MM.1S (cell line): ENCODE measurements around the gene PPP2R5B.

Experiments used
- EZH2 ChIP-seq: fragments of 300-600 bp; sonication (generic); optimal IDR thresholded peaks from 2 replicates; pipeline ENCODE3; 2017; ENCODE audit warnings: low read depth, mild to moderate bottlenecking, antibody characterized with exemption, low read length, mixed read lengths
- TF ChIP-seq, protein P1 (sequence below): fragments of 300-600 bp; sonication (generic); IDR thresholded peaks from 2 replicates; pipeline ENCODE4 v1.5.1; 2016; ENCODE audit warnings: antibody characterized with exemption, low read length, mixed read lengths

DNA sequence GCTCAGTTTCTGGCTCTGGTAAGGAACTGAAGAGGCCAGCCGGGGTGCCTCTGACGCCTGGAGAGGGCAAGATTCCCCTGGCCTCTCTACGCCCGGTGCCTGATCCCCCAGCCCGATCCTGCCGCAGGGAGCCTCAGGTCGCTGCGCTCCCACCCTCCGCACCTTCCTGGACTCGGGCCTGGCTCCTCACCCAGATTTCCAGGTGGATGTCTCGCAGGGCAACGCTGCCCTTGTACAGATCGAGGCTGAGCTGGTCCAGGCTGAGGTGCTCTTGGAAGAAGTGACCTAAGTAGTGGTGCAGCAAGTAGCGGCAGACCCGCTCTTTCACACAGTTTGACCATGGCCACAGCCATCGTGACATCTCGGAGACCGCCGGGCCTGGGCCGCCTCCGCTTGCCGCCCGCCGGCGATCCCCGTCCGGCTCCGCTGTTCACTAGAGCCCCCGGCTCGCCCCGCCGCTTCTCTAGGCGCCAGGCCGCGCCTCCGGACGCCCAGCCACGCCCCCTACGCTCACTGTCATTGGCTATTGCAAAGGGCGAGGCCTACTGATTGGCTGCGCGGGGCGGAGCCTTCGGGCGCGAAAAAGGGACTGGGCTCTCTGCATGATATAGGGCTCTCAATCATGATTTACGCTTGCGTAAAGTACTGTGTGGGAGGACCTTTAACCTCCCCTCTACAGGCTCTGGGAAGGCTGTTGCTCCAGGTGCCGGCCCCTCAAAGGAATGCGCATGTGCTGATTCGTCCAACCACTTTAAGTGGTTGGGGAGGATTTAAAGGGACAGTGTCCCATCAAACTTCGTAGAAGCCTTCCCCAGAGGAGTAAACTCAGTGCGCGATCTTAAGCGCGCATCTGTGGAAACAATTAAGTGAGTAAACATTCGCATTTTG, 7.5 kb upstream of the PPP2R5B start, which contains the start of gene ATG2A:
- TF ChIP-seq, protein P1, sequence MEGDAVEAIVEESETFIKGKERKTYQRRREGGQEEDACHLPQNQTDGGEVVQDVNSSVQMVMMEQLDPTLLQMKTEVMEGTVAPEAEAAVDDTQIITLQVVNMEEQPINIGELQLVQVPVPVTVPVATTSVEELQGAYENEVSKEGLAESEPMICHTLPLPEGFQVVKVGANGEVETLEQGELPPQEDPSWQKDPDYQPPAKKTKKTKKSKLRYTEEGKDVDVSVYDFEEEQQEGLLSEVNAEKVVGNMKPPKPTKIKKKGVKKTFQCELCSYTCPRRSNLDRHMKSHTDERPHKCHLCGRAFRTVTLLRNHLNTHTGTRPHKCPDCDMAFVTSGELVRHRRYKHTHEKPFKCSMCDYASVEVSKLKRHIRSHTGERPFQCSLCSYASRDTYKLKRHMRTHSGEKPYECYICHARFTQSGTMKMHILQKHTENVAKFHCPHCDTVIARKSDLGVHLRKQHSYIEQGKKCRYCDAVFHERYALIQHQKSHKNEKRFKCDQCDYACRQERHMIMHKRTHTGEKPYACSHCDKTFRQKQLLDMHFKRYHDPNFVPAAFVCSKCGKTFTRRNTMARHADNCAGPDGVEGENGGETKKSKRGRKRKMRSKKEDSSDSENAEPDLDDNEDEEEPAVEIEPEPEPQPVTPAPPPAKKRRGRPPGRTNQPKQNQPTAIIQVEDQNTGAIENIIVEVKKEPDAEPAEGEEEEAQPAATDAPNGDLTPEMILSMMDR: no peak
- no peak for TF ChIP-seq EZH2
